Mucosa of stomach (tissue), 1 donor: Measurements from ENCODE around the gene ZBTB9.

Experiments
- H3K27me3 ChIP-seq: one replicate; pipeline ENCODE4 v1.7.0; 2013; ENCODE audit warnings: mild to moderate bottlenecking, low read length; ENCODE audit not compliant: control insufficient read depth, insufficient read depth
- H3K36me3 ChIP-seq: one replicate; pipeline ENCODE4 v1.7.0; 2013; ENCODE audit warnings: low read length; ENCODE audit not compliant: control insufficient read depth, insufficient read depth
- H3K4me1 ChIP-seq: one replicate; pipeline ENCODE4 v1.7.0; 2013; ENCODE audit warnings: mild to moderate bottlenecking, low read length; ENCODE audit not compliant: control insufficient read depth, insufficient read depth
- H3K4me3 ChIP-seq: one replicate; pipeline ENCODE4 v1.7.0; 2013; ENCODE audit warnings: low read length
- H3K9ac ChIP-seq: one replicate; pipeline ENCODE4 v1.7.0; 2013; ENCODE audit warnings: mild to moderate bottlenecking, low read length, moderate library complexity
- H3K9me3 ChIP-seq: one replicate; pipeline ENCODE4 v1.7.0; 2013; ENCODE audit warnings: mild to moderate bottlenecking, low read length, moderate library complexity; ENCODE audit not compliant: control insufficient read depth
- donor health status: Pancreatic carcinoma.

Gene ZBTB9, protein sequence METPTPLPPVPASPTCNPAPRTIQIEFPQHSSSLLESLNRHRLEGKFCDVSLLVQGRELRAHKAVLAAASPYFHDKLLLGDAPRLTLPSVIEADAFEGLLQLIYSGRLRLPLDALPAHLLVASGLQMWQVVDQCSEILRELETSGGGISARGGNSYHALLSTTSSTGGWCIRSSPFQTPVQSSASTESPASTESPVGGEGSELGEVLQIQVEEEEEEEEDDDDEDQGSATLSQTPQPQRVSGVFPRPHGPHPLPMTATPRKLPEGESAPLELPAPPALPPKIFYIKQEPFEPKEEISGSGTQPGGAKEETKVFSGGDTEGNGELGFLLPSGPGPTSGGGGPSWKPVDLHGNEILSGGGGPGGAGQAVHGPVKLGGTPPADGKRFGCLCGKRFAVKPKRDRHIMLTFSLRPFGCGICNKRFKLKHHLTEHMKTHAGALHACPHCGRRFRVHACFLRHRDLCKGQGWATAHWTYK

DNA sequence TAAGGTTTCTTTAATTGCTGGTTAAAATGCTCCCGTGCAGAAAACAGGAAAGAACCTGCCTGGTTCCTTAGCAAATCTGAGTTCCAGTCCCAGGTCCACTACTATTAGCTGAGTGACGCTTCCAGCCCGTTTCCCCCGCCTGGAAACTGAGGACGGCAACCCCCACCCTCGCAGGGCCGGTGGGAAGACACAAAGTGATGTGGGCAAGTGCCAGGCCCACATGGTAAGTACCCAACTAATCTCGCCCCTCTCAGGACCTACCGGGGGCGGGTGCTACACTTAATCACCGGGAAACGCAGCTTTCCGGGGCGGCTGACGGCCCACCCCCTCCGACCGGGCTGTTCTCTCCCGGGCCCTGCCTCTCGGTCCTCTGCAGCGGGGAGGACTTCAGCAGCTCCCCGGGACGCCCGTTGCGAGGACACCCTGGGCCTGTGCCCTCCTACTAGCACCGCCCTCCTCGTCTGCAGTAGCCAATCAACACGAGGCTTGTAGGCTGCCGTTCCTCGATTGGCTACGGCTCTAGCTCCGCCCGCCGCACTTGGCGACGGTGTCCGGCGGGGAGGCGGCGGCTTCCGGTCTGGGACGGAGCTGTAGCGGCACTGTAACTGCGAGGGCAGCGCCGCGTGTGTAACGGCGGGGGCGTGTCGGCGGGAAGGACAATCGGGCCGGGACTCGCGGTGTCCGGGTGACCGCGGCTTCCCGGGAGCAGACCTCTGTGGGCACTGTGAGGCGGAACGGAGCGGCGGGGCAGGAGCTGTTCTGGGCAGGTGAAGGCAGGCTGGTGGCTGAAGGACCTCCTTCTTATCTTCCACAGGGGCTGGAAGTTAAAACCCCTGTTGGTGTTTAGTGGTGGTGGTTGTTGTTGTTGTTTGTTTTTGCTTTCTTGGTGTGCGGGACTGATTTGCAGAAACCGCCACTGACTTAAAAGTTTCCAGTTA lies at the start of gene ZBTB9:
ZBTB9 (plus strand) TSS at position 568 of the 938 bp plus-strand sequence. CDS start 525 bp downstream, outside the sequence.
- Histone ChIP-seq H3K4me3 (peak within 1 kb of the TSS; percentile 57), H3K27me3 (no peaks in the 10 kb centered on the region), H3K4me1 (peaks cover 8% of the 10 kb centered on the region), H3K9me3 (no peaks in the 10 kb centered on the region), H3K36me3 (no peaks in the 10 kb centered on the region), H3K9ac (peak within 1 kb of the TSS; percentile 87)

DNA sequence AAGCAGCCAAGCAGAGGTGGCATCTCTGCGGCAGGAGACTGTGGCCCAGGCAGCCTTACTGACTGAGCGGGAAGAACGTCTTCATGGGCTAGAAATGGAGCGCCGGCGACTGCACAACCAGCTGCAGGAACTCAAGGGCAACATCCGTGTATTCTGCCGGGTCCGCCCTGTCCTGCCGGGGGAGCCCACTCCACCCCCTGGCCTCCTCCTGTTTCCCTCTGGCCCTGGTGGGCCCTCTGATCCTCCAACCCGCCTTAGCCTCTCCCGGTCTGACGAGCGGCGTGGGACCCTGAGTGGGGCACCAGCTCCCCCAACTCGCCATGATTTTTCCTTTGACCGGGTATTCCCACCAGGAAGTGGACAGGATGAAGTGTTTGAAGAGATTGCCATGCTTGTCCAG lies 49.5 kb upstream of the ZBTB9 start:
- H3K36me3 ChIP-seq: no peaks in the 10 kb centered on the region
- no peaks in the 10 kb centered on the region for H3K27me3 ChIP-seq
- H3K4me1 ChIP-seq: no peaks in the 10 kb centered on the region
- H3K4me3 ChIP-seq: no peak overlapping the region
- no peaks in the 10 kb centered on the region for H3K9me3 ChIP-seq
- H3K9ac ChIP-seq: no peak overlapping the region

DNA sequence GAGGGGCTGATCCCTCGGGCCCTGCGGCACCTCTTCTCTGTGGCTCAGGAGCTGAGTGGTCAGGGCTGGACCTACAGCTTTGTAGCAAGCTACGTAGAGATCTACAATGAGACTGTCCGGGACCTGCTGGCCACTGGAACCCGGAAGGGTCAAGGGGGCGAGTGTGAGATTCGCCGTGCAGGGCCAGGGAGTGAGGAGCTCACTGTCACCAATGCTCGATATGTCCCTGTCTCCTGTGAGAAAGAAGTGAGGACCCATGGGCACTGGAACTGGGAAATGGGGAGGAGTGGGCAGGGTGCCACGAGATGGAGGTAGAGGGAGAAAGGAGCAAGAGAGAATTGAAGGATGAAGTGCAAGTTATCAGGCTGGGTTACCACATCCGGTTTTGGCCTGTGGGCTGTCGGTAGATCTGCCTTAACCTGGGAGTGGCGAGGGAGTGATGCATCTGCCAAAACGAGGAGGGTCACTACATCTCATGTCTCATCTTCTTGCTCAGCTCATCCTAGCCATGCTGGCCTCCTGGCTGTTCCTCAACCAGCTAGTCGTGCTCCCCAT lies 48.9 kb upstream of the ZBTB9 start:
- H3K9ac ChIP-seq: no peak overlapping the region
- H3K4me3 ChIP-seq: no peak overlapping the region
- H3K27me3 ChIP-seq: no peaks in the 10 kb centered on the region
- H3K9me3 ChIP-seq: no peaks in the 10 kb centered on the region
- no peaks in the 10 kb centered on the region for H3K36me3 ChIP-seq
- no peaks in the 10 kb centered on the region for H3K4me1 ChIP-seq

DNA sequence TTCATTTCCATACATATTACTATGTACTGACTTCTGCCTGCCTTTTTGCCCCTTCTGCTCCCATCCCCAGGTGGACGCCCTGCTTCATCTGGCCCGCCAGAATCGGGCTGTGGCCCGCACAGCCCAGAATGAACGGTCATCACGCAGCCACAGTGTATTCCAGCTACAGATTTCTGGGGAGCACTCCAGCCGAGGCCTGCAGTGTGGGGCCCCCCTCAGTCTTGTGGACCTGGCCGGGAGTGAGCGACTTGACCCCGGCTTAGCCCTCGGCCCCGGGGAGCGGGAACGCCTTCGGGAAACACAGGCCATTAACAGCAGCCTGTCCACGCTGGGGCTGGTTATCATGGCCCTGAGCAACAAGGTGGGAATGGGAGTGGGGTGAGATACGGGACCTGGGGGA lies 48.2 kb upstream of the ZBTB9 start:
- no peaks in the 10 kb centered on the region for H3K9me3 ChIP-seq
- no peaks in the 10 kb centered on the region for H3K27me3 ChIP-seq
- H3K9ac ChIP-seq: no peak overlapping the region
- H3K36me3 ChIP-seq: no peaks in the 10 kb centered on the region
- no peak overlapping the region for H3K4me3 ChIP-seq
- no peaks in the 10 kb centered on the region for H3K4me1 ChIP-seq

DNA sequence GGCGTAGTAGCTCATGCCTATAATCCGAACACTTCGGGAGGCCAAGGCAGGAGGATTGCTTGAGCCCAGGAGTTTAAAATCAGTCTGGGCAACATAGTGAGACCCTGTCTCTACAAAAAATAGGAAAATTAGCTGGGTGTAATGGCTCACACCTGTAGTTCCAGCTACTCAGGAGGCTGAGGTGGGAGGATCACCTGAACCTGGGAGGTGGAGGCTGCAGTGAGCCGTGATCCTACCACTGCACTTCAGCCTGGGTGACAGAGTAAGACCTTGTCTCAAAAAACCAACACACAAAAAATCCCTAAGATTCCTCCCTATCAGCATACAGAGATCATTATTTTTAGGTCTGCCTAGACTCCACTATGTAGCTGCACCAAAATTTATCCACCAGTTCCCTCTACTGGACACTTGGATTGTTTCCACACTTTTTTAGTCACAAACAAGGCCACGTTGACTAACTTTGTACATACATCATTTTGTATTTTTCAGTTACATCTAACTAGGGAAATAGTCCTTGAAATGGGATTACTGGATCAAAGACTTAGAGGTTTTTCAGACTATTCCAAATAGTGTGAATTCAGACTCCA lies 47.2 kb upstream of the ZBTB9 start:
- H3K4me1 ChIP-seq: no peaks in the 10 kb centered on the region
- H3K9me3 ChIP-seq: no peaks in the 10 kb centered on the region
- H3K4me3 ChIP-seq: no peak overlapping the region
- no peak overlapping the region for H3K9ac ChIP-seq
- no peaks in the 10 kb centered on the region for H3K36me3 ChIP-seq
- no peaks in the 10 kb centered on the region for H3K27me3 ChIP-seq

DNA sequence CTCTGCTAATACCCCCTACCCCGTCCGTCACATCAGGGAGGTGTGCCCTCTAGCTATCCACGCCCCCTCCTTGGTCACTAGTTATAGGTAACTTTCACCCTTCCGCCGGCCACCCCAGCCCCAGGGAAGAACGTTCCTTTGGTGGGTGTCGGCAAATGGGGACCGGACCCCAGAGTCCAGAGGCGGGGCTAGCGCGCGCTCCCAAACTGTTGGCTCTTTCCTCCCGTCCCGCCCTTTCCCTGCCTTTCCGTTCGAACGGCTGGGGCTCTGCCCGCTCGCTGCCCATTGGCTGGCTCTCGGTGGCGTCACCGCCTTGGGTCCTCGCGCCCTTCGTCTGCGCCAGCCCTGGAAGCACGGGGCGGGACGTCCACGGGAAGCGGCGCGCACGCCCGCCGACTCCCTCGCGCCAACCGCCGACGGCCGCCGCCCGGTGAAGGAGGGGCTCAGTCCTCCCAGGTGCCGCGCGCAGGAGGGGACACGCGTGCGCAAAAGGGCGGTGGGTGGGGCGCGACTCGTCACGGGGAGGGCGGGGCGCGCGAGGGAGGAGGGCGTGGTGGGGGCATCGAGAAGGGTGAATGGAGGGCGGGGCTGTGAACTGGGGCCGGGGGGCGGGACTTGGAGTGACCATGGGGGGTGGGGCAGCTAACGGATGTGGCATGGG lies 44.2 kb upstream of the ZBTB9 start:
- Histone ChIP-seq H3K36me3 (no peaks in the 10 kb centered on the region), H3K27me3 (no peaks in the 10 kb centered on the region), H3K9ac (peak overlapping the region; percentile 73), H3K4me3 (peak overlapping the region; percentile 54), H3K4me1 (no peaks in the 10 kb centered on the region), H3K9me3 (no peaks in the 10 kb centered on the region)

DNA sequence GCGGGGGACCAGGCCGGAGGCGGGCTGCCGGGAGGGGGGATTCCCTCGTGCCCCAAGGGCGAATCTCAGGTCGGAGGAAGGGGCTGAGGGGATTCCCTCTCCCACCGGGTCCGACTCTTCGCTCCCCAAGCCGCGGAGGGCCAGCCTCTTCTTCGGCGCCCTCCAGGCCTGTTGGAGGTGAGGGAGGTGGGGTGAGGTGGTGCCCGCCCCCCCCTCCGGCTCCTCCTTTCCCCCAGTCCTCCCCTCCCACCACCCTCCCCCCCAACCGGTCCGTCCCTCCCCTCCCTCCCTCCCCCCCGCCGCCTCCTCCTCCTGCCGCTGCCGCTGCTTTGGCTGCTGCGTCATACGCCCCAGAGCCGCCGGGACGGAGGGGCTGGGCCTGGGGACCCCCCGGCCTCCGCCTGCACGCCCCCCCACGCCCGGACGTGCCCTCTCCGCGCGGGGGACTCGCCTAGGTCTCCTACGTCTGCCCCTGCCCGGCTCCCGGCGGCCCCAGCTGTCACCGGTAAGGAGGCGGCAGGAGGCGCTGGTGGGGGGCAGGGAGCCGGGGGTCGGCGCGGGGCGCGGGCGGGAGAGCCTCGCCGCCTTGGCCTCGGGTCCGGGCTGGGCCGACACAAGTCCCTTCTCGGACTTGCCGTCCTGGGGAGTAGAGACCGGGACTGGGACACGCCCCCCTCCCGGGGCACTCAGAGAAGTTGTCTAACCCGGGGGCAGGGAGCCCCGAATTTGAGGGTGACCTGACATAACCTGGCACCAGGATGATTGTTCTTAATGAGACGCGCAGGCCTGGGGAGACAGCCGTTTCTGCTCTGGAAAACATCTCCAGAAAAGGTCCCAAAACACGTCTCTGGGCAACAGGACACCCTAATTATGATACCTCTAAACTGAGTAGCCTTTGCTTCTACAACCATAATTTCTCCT lies 43.4 kb upstream of the ZBTB9 start, which contains the start of gene PHF1:
PHF1 (plus strand) TSS at position 304 of the 921 bp plus-strand sequence. CDS start 1,250 bp downstream, outside the sequence.
- Histone ChIP-seq H3K27me3 (no peaks in the 10 kb centered on the region), H3K4me3 (peak within 1 kb of the TSS; percentile 54), H3K9me3 (no peaks in the 10 kb centered on the region), H3K4me1 (no peaks in the 10 kb centered on the region), H3K36me3 (no peaks in the 10 kb centered on the region), H3K9ac (peak within 1 kb of the TSS; percentile 73)

DNA sequence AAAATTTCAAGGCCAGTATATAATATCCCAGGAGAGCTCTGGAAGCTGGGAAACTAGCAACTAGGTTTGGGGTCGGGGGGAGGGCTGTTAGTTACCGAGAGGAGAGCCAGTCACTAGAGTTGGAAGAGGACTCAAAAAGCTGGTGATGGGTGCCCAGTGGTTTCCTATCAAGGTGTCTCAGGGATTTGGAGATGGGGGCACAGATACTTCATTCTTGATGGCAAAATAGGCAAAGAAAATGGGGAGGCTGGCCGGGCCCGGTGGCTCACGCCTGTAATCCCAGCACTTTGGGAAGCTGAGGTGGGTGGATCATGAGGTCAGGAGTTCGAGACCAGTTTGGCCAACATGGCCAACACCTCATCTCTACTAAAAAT lies 42.8 kb upstream of the ZBTB9 start:
- Histone ChIP-seq H3K4me3 (no peak overlapping the region), H3K27me3 (no peaks in the 10 kb centered on the region), H3K9ac (peak overlapping the region; percentile 73), H3K9me3 (no peaks in the 10 kb centered on the region), H3K4me1 (peaks cover 4% of the 10 kb centered on the region), H3K36me3 (no peaks in the 10 kb centered on the region)

DNA sequence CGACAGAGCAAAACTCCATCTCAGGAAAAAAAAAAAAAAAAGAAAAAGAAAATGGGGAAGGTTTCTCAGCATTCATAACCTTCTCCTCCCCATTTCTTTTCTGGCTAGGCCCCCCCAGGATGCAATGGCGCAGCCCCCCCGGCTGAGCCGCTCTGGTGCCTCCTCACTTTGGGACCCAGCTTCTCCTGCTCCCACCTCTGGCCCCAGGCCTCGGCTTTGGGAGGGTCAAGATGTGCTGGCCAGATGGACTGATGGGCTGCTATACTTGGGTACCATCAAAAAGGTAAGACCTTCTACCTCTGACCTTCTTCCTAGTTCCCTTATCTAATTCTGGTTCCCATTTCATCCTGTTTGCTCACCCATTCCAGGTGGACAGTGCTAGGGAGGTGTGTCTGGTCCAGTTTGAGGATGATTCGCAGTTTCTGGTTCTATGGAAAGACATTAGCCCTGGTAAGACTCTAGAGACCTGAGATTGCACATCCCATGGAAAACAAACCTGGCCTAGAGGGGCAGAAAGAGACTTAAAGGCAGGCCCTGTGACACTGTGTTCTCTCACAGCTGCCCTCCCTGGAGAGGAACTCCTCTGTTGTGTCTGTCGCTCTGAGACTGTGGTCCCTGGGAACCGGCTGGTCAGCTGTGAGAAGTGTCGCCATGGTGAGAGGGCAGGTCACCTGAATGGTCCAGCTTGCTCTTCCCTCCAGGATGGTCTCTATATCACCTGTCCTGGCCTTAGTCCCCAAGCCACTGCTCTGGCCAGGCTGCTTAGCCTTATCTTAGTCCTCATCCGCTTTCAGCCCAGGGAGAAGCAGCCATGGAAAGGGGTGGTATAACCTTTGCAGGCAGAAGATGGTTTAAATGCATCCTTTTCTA lies 42.0 kb upstream of the ZBTB9 start:
- Histone ChIP-seq H3K4me3 (no peak overlapping the region), H3K9ac (no peak overlapping the region), H3K36me3 (no peaks in the 10 kb centered on the region), H3K4me1 (peaks cover 12% of the 10 kb centered on the region), H3K9me3 (no peaks in the 10 kb centered on the region), H3K27me3 (no peaks in the 10 kb centered on the region)
